CMK (cell line): Measurements from ENCODE around the gene RPL9.
"Not testable (repeated sequence)": the region's sequence is repeated elsewhere in the genome, so short reads cannot be mapped to it uniquely, and the experiment has no call there.

Experiments used
- DNase-seq: peaks from one replicate; pipeline ENCODE4 v3.0.0-alpha.2; 2010; ENCODE audit warnings: low read depth

The RPL9 gene

DNA sequence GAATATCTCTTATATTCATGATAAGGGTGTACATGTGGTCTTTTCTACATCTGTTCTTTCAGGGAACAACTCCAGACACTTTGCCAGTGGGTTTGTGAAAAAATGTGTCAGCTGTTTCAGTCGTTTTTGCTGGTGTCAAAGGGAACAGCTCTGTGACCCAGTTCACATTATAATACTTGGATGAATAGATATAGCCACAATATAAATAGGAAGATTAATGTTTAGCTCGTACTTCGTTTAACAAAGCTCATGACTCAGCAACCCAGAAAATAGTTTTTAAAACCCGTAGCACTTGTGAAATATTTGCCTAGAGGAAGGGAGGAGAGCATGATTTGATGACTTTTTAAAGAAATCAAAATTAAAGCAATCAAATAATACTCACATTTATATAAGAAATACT, 8.0 kb upstream of the RPL9 start:
- DNase-seq: no peak

DNA sequence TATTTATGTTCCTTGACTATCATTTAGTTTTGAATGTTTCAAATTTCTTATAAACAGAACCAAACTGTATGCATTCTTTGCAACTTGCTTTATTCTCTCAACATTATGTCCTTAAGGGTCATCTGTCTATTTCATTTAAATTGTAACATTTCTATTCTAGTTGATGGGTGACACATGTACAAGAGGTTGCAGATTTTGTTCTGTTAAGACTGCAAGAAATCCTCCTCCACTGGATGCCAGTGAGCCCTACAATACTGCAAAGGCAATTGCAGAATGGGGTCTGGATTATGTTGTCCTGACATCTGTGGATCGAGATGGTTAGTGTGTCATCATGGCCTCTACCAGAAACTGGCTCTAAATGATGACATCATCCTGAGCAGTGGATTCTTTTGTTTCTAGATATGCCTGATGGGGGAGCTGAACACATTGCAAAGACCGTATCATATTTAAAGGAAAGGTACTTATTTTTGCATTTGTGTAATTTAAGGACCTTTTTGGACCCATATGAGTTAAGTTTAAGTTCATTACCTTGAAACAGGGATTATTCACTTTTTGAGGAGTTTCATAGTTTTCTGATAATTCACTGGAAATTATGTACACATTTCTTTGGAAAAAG, 6.3 kb upstream of the RPL9 start:
- no peak for DNase-seq

GRCh38 chr4:39458161-39458504, 589 bp downstream of the RPL9 start:
- not testable (repeated sequence) for DNase-seq

DNA sequence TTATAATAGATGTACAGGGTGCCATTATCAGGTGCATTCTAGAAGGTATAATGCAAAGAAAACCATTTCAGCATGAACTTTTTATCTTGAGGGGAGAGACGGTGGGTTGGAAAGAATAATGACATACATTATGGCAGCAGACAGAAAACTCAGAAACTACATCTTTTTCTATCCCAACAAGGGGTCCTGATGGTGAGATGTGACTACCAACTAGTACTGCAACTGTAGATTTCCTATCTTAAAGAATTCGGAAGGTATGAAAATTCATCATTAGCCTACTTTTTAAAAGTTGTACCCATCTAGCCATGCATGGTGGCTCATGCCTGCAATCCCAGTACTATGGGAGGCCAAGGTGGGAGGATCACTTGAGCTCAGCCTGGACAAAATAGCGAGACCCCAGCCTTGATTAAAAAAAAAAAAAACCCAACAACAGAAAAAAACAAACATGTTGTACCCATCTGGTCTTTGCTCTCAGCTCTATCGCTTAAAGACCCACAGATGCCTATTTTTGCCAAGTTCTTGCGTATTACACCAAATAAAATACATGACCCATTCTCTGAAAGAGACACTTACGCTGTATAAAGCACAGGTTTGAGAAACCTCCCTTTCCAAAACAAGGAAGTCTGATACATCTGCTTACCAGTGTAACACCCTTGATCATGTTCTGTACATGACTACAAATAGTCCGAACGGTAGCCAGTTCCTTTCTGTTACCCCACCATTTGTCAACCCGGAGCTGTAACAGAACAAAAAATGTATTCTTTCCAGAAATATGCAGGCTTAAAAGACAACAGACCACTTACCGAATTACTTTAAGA, 1.6 kb downstream of the RPL9 start:
- no peak for DNase-seq

GRCh38 chr4:39455486-39455885, 3.2 kb downstream of the RPL9 start:
- DNase-seq: no peak

DNA sequence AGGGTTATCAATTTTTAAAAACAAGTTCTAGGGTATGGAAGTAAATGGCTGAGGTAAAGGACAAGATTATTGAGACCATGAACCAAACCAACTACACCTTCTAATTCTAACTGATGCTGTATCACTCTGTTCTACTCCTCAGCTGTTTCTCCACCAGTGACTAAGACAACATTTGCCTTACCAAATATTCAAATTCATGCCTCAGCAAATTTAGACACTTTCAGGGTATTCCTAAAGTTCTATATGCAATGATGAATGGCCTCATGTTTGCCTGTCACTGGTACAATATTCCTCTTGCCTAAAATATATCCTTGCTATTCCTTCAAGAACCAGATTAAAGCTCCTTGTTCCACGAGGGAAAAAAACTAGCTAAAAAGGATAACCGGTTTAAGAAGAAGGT, 5.0 kb downstream of the RPL9 start:
- no peak for DNase-seq

GRCh38 chr4:39452860-39453587, 5.7 kb downstream of the RPL9 start:
- no peak for DNase-seq

GRCh38 chr4:39452153-39452859, 6.4 kb downstream of the RPL9 start:
- DNase-seq: no peak

GRCh38 chr4:39451423-39452023, 7.2 kb downstream of the RPL9 start:
- no peak for DNase-seq

GRCh38 chr4:39450618-39451017, 8.1 kb downstream of the RPL9 start:
- DNase-seq: no peak

DNA sequence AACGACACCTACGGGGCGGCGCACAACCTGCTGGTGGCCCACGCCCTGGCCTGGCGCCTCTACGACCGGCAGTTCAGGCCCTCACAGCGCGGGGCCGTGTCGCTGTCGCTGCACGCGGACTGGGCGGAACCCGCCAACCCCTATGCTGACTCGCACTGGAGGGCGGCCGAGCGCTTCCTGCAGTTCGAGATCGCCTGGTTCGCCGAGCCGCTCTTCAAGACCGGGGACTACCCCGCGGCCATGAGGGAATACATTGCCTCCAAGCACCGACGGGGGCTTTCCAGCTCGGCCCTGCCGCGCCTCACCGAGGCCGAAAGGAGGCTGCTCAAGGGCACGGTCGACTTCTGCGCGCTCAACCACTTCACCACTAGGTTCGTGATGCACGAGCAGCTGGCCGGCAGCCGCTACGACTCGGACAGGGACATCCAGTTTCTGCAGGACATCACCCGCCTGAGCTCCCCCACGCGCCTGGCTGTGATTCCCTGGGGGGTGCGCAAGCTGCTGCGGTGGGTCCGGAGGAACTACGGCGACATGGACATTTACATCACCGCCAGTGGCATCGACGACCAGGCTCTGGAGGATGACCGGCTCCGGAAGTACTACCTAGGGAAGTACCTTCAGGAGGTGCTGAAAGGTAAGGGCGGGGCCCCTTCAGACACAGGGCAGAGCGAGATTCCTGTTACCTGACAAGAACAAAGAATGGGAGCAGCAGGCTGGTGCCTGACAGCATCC, 11.7 kb downstream of the RPL9 start:
- no peak for DNase-seq

DNA sequence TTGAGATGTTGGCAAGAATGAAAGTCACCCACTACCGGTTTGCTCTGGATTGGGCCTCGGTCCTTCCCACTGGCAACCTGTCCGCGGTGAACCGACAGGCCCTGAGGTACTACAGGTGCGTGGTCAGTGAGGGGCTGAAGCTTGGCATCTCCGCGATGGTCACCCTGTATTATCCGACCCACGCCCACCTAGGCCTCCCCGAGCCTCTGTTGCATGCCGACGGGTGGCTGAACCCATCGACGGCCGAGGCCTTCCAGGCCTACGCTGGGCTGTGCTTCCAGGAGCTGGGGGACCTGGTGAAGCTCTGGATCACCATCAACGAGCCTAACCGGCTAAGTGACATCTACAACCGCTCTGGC, 12.3 kb downstream of the RPL9 start:
- DNase-seq: no peak

DNA sequence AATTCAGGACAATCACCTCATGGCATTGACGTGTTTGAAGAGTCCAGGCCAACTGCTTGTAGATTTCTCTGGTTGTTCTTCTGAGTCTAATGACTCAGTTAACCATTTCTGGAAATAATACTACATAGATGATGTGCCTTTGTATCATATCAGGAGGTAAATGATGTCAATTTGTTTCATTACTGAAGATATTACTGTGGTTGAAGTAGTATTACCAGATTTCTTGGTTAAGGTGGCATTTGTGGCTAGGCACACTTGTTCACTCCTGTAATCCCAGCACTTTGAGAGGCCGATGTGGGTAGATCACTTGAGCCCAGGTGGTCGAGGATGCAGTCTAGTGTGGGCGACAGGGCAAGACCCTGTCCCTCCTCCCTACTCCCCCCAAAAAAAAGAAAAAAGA, 15.7 kb downstream of the RPL9 start:
- no peak for DNase-seq

DNA sequence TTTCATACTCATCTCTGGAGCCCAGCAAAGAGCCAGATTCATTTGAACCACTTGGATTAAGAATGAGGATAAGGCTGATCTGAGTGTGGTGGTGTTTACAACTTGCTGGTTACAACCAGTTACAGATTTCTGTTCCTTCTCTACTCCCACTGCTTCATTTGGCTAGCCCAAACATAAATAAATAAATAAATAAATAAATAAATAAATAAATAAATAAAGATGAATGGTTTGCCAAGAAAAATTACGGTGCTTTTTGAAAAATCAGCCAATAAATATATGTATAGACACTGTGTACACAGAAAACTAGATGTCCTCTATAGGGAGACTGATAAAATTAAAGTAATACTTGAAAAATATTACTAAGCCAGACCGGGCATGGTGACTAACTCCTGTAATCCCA, 17.1 kb downstream of the RPL9 start:
- no peak for DNase-seq

DNA sequence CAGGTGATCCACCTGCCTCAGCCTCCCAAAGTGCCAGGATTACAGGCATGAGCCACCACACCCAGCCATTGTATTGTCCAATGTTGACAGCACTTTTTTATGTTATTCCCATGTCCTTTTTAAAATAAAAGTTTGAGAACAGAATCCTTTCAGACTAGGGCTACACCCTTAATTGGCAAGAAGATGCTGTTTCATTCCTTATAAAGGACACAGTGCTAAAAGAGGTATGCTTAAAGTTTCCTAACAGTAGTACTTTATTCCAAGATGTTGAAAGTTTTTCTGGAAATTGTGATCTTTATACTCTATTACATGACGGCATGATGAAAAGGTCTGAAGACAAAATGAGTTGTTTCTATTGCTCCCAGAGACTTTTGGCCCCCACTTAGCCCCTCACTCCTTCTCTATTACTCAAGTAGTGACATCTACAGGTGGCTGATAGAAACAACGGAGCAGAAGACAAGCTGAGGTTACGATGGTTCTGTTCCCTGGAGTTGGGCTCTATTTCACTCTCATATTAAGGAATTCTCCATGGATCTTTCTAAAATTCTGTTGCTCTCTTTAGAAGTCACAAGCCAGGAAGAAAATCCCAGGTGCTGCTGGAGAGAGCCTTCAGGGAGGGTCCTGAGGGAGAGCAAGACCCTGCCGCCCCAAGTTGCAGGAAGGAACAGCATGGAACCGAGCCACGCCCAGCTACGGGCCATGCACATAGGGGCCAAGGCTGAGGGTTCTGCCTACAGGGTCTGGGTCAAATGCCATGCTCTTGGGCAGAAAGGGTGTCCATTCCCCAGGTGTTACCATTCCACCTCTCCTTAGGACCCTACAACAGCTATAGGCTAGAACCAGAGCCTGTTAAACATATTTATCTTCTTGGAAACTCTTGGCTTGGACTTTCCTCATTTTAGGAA, 22.8 kb downstream of the RPL9 start:
- no peak for DNase-seq

DNA sequence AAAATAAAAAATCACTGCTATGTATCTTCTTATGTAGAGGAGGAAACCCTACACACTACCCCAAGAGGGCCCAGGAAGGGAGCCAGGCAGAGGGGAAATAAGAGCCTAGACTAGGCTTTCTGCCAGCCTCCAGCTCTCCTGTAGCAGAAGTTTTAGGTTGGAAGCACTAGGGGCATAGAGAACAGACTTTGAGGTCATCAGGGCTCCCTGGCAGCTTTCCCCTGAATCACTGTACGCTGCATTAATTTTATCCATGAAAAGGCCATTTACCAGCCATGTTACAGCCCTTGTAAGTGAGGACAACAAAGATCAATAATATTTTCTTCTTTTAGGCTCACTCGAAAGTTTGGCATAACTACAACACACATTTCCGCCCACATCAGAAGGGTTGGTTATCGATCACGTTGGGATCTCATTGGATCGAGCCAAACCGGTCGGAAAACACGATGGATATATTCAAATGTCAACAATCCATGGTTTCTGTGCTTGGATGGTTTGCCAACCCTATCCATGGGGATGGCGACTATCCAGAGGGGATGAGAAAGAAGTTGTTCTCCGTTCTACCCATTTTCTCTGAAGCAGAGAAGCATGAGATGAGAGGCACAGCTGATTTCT, 24.7 kb downstream of the RPL9 start:
- no peak for DNase-seq

DNA sequence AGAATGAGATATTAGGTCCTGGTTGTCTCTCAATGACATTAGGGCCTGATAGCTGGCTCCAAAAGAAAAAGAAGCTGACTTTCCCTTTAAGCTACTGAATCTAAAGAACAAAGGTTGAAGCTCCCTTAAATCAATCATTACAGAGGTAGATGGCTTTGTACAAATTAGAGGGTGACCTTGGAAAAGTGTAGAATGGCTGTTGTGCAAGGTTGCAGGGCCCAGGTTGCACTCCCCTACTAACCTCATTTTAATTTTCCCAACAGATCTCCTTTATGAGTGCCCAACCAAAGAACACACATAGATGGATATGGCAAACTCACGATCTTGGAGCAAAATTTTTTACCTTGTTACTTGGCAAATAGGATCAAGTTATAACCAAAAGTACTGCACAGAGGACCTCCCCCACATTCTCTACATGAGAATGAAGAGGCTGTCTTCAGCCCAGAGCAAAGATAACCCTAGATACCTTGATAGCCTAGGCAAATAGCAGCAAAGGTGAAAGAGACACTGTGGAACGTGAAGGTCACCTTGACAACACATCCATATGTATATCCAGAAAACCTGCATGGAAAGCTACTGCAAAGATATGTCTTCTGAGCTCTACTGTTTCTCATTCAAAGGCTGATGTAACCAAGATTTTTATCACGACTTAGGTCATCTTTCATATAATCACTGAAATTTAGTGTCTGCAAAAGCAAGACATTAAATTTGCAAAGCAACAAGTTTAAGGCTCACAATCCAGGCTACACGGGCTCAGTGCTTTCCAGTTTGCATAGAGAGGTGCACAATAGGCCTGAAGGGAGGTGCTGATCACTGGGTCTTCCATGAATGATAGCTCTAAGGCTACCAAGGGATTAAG, 29.0 kb downstream of the RPL9 start:
- DNase-seq: no peak

- no peak for DNase-seq
These were observed 31.1 kb downstream of the RPL9 start for GRCh38 chr4:39427520-39428114.

DNA sequence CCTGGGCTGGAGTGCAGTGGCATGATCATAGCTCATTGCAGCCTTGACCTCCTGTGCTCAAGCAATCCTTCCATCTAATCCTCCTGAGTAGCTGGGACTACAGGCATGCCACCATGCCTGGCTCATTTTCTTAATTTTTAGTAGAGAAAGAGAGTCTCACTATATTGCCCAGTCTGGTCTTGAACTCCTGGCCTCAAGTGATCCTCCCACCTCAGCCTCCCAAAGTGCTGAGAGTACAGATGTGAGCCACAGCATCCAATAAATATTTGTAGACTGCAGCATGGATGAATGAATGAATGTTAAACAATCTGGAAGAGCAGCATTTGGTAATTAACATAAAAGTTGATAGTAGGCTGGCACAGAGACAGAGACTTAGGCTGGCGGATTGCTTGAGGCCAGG, 32.0 kb downstream of the RPL9 start:
- no peak for DNase-seq
